Endodermal cell (in vitro differentiated cells): ENCODE data around the gene MINK1. TPM values are rescaled to one million over a fixed set of nuclear protein-coding genes. Genes with fewer than 3 reads are reported as not detected.

Experiments
- DNase-seq: peaks from one replicate; pipeline ENCODE4 v3.0.0-alpha.2; 2017
- H3K27ac ChIP-seq: 2 replicates; pipeline ENCODE4 v1.5.1; 2013; ENCODE audit warnings: mild to moderate bottlenecking, low read depth, low read length, moderate library complexity
- H3K27me3 ChIP-seq: 2 replicates; pipeline ENCODE4 v1.6.1; 2013; ENCODE audit warnings: mild to moderate bottlenecking, low read length, moderate library complexity; ENCODE audit not compliant: insufficient read depth, control insufficient read depth, poor library complexity, severe bottlenecking
- H3K36me3 ChIP-seq: 2 replicates; pipeline ENCODE4 v1.7.0; 2013; ENCODE audit warnings: mild to moderate bottlenecking, low read length, moderate library complexity; ENCODE audit not compliant: control insufficient read depth, insufficient read depth
- H3K4me1 ChIP-seq: one replicate; pipeline ENCODE4 v1.7.0; 2013; ENCODE audit warnings: low read length; ENCODE audit not compliant: control insufficient read depth, insufficient read depth
- H3K4me3 ChIP-seq: 2 replicates; pipeline ENCODE4 v1.5.1; 2013; ENCODE audit warnings: mild to moderate bottlenecking, low read length, moderate library complexity
- H3K9ac ChIP-seq: 2 replicates; pipeline ENCODE4 v1.6.1; 2013; ENCODE audit warnings: mild to moderate bottlenecking, low read length, moderate library complexity; ENCODE audit not compliant: poor library complexity, severe bottlenecking; ENCODE audit errors: extremely low read depth
- H3K9me3 ChIP-seq: 2 replicates; pipeline ENCODE4 v1.6.1; 2013; ENCODE audit warnings: mild to moderate bottlenecking, low read length, moderate library complexity; ENCODE audit not compliant: control insufficient read depth
- H3K27ac Mint-ChIP-seq: 2 replicates; pipeline ENCODE4 v1.8.0; 2020; ENCODE audit warnings: mixed read lengths
- H3K27me3 Mint-ChIP-seq: 2 replicates; pipeline ENCODE4 v1.8.0; 2021; ENCODE audit warnings: mild to moderate bottlenecking, mixed read lengths; ENCODE audit not compliant: insufficient read depth
- H3K36me3 Mint-ChIP-seq: 2 replicates; pipeline ENCODE4 v1.8.0; 2020; ENCODE audit warnings: low read depth, mixed read lengths
- H3K4me1 Mint-ChIP-seq: 2 replicates; pipeline ENCODE4 v1.8.0; 2020; ENCODE audit warnings: mixed read lengths
- H3K4me3 Mint-ChIP-seq: 2 replicates; pipeline ENCODE4 v1.8.0; 2020; ENCODE audit warnings: mild to moderate bottlenecking, moderate library complexity, mixed read lengths
- H3K9me3 Mint-ChIP-seq: 2 replicates; pipeline ENCODE4 v1.8.0; 2020; ENCODE audit warnings: mild to moderate bottlenecking, mixed read lengths
- CTCF ChIP-seq: fragments of 200-600 bp; sonication (generic); conservative IDR thresholded peaks from 2 replicates; pipeline ENCODE4 v1.5.0; 2021; ENCODE audit warnings: antibody characterized with exemption, mild to moderate bottlenecking
- WGBS, 2 experiments: methylation state at CpG; one replicate each; pipeline versions ENCODE4 v1.1.5 to v1.1.7; 2013; ENCODE audit warnings: missing lambda C conversion rate in 2 of 2, mixed read lengths in 1 of 2; ENCODE audit not compliant: insufficient coverage in 1 of 2, insufficient read length in 1 of 2; 5-methylcytosine and 5-hydroxymethylcytosine counted together
- total RNA-seq, 2 donors: library from RNA; stranded (reverse); fragmentation: NEBNext Ultra II Directional in 1 of 2; extraction: Animal tissue kit (Norgen Biotek cat#: 25700) in 1 of 2; gene quantifications; 2 replicates in 1 of 2; 3 replicates in 1 of 2; pipeline ENCODE4 v1.2.1, GENCODE V29; 2021

MINK1 gene
- total RNA-seq, 2 donors from 2014 or later = 75.0 to 79.7 TPM

GRCh38 chr17:4816826-4817225, 16.3 kb upstream of the MINK1 start:
- no peaks in the 10 kb centered on the region for H3K27me3 Mint-ChIP-seq
- H3K9me3 Mint-ChIP-seq = peaks cover 2% of the 10 kb centered on the region
- peaks cover 43% of the 10 kb centered on the region for H3K36me3 ChIP-seq
- no peaks in the 10 kb centered on the region for H3K9me3 ChIP-seq
- H3K4me1 ChIP-seq = no peaks in the 10 kb centered on the region
- no peaks in the 10 kb centered on the region for H3K27me3 ChIP-seq
- H3K4me1 Mint-ChIP-seq = no peaks in the 10 kb centered on the region
- no peak for TF ChIP-seq CTCF
- peaks cover 56% of the 10 kb centered on the region for H3K36me3 Mint-ChIP-seq
- no peak overlapping the region for H3K27ac ChIP-seq
- DNase-seq = no peak
- WGBS, 2 experiments = 80 to 93% methylated on average over 9 to 13 of the region's 13 CpGs
- no peak overlapping the region for H3K4me3 Mint-ChIP-seq
- H3K27ac Mint-ChIP-seq = no peak overlapping the region
- H3K4me3 ChIP-seq = no peak overlapping the region
- H3K9ac ChIP-seq = no peak overlapping the region

GRCh38 chr17:4818276-4818675, 14.9 kb upstream of the MINK1 start:
- Histone ChIP-seq H3K9me3 (no peaks in the 10 kb centered on the region), H3K4me3 (no peak overlapping the region), H3K4me1 (no peaks in the 10 kb centered on the region), H3K36me3 (peaks cover 47% of the 10 kb centered on the region), H3K9ac (no peak overlapping the region), H3K27me3 (no peaks in the 10 kb centered on the region), H3K27ac (no peak overlapping the region)
- WGBS, 2 experiments = 77 to 87% methylated on average over 7 to 12 of the region's 12 CpGs
- peak; percentile 71 for DNase-seq
- H3K27me3 Mint-ChIP-seq = no peaks in the 10 kb centered on the region
- H3K9me3 Mint-ChIP-seq = peaks cover 2% of the 10 kb centered on the region
- no peak overlapping the region for H3K4me3 Mint-ChIP-seq
- no peak overlapping the region for H3K27ac Mint-ChIP-seq
- H3K36me3 Mint-ChIP-seq = peaks cover 58% of the 10 kb centered on the region
- H3K4me1 Mint-ChIP-seq = no peaks in the 10 kb centered on the region
- no peak for TF ChIP-seq CTCF

GRCh38 chr17:4822835-4823234, 10.3 kb upstream of the MINK1 start:
- Mint-ChIP-seq H3K4me3 (no peak overlapping the region), H3K4me1 (no peaks in the 10 kb centered on the region), H3K36me3 (peaks cover 31% of the 10 kb centered on the region), H3K27me3 (no peaks in the 10 kb centered on the region), H3K9me3 (no peaks in the 10 kb centered on the region), H3K27ac (peak overlapping the region; percentile 30)
- Histone ChIP-seq H3K36me3 (peaks cover 22% of the 10 kb centered on the region), H3K4me3 (no peak overlapping the region), H3K27me3 (no peaks in the 10 kb centered on the region), H3K9me3 (no peaks in the 10 kb centered on the region), H3K27ac (peak overlapping the region; percentile 24), H3K9ac (no peak overlapping the region), H3K4me1 (no peaks in the 10 kb centered on the region)
- TF ChIP-seq CTCF = no peak
- no peak for DNase-seq
- 94% methylated on average over 3 of the region's 3 CpGs; no CpG with 5 or more reads in 1 of the 2 experiments for WGBS, 2 experiments
